ENCODE results near the gene AANAT.

DNA sequence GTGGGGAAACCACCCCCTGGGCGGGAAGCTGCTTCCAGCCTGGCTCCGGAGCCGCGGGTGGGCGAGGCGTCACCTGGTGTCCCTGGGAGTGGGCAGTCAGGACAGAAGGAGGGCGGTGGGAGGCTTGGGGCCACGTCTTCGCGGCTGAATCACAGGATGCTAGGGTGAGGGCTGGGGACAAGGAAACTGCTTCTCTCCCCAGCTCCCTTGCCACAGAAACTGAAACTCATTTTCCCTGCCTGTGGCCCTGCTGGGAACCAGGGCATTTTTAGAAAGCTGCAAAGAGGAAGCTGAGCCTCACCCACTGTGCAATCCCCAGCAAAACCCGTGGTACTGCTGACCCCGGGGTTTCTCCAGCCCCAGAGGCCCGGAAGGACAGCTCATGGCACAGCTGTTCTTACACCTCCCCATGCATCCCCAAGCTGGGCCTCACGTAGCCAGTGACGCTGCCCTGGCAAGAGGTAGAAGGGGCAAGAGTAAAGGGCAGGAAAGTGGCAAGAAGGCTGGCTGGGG lies 25.6 kb downstream of the AANAT start:
- TF ChIP-seq, protein P1, sequence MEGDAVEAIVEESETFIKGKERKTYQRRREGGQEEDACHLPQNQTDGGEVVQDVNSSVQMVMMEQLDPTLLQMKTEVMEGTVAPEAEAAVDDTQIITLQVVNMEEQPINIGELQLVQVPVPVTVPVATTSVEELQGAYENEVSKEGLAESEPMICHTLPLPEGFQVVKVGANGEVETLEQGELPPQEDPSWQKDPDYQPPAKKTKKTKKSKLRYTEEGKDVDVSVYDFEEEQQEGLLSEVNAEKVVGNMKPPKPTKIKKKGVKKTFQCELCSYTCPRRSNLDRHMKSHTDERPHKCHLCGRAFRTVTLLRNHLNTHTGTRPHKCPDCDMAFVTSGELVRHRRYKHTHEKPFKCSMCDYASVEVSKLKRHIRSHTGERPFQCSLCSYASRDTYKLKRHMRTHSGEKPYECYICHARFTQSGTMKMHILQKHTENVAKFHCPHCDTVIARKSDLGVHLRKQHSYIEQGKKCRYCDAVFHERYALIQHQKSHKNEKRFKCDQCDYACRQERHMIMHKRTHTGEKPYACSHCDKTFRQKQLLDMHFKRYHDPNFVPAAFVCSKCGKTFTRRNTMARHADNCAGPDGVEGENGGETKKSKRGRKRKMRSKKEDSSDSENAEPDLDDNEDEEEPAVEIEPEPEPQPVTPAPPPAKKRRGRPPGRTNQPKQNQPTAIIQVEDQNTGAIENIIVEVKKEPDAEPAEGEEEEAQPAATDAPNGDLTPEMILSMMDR (IDR thresholded peaks at IDR 0.05), result no peak
- no peak for TF ChIP-seq POLR2A (IDR thresholded peaks at IDR 0.05)
